ENCODE measurements around the gene DCAF10. TPM values are rescaled to one million over a fixed set of nuclear protein-coding genes. Genes with fewer than 3 reads are reported as not detected.
A peak's percentile ranks its signal among the peaks of the same experiment; 100 is the strongest.

The DCAF10 gene
- total and polyA plus RNA-seq, 2 of the 13 experiments (the other 11 are each of a cell fraction or from before 2014, with no cell fraction given), result 9.2 to 20.3 TPM

DNA sequence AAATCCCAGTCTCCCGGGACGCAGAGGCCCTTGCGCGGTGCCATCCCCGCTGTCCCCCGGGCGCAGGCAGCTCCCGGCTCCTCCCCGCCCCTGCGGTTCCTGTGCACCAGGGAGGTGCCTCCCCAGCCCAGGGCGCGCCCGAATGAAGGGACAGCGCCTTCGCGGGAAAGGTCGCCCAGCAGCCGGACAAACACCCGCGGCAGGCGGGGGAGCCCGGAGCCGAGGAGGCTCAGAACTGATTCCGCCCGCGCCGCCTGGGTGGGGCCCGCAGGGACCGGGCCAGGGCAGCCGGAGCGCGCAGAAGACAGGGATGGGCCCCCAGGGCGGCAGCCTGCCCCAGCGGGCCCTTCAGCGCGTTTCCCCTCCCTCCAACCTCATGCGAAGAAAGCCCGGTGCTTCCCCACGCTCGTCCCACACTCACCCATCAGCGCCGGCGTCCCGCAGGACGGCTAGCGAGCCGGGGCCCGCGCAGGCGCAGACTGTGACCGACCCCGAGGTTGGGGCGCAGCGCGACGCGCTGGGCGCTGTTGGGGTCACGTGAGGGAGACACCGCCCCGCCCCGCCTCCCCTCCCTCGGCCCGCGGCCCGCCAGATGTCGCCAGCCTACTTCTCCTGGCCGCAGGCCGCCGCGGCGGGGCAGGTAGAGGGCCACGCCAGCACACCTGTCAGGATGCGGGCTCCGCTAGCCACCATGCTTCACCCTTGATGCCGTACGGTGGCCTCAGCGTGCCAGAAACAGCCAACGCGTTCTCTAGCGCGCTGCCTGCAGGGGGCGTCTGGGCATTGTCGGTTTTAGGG, 103.2 kb downstream of the DCAF10 start, which contains the start of gene SLC25A51 (continued):
- TF ChIP-seq, protein P1, sequence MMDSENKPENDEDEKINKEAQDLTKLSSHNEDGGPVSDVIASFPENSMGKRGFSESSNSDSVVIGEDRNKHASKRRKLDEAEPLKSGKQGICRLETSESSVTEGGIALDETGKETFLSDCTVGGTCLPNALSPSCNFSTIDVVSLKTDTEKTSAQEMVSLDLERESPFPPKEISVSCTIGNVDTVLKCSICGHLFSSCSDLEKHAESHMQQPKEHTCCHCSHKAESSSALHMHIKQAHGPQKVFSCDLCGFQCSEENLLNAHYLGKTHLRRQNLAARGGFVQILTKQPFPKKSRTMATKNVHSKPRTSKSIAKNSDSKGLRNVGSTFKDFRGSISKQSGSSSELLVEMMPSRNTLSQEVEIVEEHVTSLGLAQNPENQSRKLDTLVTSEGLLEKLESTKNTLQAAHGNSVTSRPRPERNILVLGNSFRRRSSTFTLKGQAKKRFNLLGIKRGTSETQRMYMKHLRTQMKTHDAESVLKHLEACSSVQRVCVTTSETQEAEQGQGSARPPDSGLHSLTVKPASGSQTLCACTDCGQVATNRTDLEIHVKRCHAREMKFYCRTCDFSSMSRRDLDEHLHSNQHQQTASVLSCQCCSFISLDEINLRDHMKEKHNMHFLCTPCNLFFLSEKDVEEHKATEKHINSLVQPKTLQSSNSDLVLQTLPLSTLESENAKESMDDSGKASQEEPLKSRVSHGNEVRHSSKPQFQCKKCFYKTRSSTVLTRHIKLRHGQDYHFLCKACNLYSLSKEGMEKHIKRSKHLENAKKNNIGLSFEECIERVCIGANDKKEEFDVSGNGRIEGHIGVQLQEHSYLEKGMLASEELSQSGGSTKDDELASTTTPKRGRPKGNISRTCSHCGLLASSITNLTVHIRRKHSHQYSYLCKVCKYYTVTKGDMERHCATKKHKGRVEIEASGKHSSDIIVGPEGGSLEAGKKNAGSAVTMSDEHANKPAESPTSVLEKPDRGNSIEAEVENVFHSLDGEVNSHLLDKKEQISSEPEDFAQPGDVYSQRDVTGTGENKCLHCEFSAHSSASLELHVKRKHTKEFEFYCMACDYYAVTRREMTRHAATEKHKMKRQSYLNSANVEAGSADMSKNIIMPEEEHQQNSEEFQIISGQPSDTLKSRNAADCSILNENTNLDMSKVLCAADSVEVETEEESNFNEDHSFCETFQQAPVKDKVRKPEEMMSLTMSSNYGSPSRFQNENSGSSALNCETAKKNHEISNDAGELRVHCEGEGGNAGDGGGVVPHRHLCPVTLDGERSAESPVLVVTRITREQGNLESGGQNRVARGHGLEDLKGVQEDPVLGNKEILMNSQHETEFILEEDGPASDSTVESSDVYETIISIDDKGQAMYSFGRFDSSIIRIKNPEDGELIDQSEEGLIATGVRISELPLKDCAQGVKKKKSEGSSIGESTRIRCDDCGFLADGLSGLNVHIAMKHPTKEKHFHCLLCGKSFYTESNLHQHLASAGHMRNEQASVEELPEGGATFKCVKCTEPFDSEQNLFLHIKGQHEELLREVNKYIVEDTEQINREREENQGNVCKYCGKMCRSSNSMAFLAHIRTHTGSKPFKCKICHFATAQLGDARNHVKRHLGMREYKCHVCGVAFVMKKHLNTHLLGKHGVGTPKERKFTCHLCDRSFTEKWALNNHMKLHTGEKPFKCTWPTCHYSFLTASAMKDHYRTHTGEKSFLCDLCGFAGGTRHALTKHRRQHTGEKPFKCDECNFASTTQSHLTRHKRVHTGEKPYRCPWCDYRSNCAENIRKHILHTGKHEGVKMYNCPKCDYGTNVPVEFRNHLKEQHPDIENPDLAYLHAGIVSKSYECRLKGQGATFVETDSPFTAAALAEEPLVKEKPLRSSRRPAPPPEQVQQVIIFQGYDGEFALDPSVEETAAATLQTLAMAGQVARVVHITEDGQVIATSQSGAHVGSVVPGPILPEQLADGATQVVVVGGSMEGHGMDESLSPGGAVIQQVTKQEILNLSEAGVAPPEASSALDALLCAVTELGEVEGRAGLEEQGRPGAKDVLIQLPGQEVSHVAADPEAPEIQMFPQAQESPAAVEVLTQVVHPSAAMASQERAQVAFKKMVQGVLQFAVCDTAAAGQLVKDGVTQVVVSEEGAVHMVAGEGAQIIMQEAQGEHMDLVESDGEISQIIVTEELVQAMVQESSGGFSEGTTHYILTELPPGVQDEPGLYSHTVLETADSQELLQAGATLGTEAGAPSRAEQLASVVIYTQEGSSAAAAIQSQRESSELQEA (CRISPR knock-in tag; IDR thresholded peaks at IDR 0.05; ENCODE audit: not compliant biosample characterization), result no peak
- TF ChIP-seq ZNF44 (CRISPR knock-in tag; IDR thresholded peaks at IDR 0.05), result peak; percentile 80; the same call in 1 of the 2 replicates
- no peak for TF ChIP-seq ZNF577 (CRISPR knock-in tag; IDR thresholded peaks at IDR 0.05; ENCODE audit: borderline replicate concordance, low read depth)
- TF ChIP-seq ZNF329 (CRISPR knock-in tag; IDR thresholded peaks at IDR 0.05; ENCODE audit: low read depth), result no peak
- no peak; the same call in 1 of the 2 replicates for TF ChIP-seq RNF2 (conservative IDR thresholded peaks at IDR 0.05; ENCODE audit: low read depth)
- TF ChIP-seq PCBP2 (optimal IDR thresholded peaks at IDR 0.05; ENCODE audit: low read depth, low read length, poor library complexity, severe bottlenecking), result no peak
- TF ChIP-seq, protein P2, sequence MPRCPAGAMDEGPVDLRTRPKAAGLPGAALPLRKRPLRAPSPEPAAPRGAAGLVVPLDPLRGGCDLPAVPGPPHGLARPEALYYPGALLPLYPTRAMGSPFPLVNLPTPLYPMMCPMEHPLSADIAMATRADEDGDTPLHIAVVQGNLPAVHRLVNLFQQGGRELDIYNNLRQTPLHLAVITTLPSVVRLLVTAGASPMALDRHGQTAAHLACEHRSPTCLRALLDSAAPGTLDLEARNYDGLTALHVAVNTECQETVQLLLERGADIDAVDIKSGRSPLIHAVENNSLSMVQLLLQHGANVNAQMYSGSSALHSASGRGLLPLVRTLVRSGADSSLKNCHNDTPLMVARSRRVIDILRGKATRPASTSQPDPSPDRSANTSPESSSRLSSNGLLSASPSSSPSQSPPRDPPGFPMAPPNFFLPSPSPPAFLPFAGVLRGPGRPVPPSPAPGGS (CRISPR knock-in tag; IDR thresholded peaks at IDR 0.05), result peak; percentile 42; the same call in 1 of the 2 replicates
- TF ChIP-seq, protein P3, sequence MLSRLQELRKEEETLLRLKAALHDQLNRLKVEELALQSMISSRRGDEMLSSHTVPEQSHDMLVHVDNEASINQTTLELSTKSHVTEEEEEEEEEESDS (CRISPR knock-in tag; IDR thresholded peaks at IDR 0.05; ENCODE audit: borderline replicate concordance), result 0 out of 2 replicates have a peak, but pooled peaks have one; percentile 10
- TF ChIP-seq ZNF674 (CRISPR knock-in tag; IDR thresholded peaks at IDR 0.05; ENCODE audit: low read depth), result peak; percentile 75; the same call in 1 of the 2 replicates
- TF ChIP-seq, protein P4, sequence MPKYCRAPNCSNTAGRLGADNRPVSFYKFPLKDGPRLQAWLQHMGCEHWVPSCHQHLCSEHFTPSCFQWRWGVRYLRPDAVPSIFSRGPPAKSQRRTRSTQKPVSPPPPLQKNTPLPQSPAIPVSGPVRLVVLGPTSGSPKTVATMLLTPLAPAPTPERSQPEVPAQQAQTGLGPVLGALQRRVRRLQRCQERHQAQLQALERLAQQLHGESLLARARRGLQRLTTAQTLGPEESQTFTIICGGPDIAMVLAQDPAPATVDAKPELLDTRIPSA (CRISPR knock-in tag; IDR thresholded peaks at IDR 0.05; ENCODE audit: borderline replicate concordance), result no peak
- TF ChIP-seq SIN3A (IDR thresholded peaks at IDR 0.05; ENCODE audit: borderline replicate concordance, low read depth, low read length), result peak; percentile 95
- peak; percentile 35; the same call in 1 of the 2 replicates for TF ChIP-seq ZNF160 (CRISPR knock-in tag; IDR thresholded peaks at IDR 0.05)
- TF ChIP-seq ONECUT2 (CRISPR knock-in tag; IDR thresholded peaks at IDR 0.05), result 0 out of 2 replicates have a peak, but pooled peaks have one; percentile 39
- TF ChIP-seq KDM5A (IDR thresholded peaks at IDR 0.05; ENCODE audit: borderline replicate concordance, low read length), result peak; percentile 86
- TF ChIP-seq SIN3B (IDR thresholded peaks at IDR 0.05; ENCODE audit: low read length), result peak; percentile 81
- TF ChIP-seq, protein P5, sequence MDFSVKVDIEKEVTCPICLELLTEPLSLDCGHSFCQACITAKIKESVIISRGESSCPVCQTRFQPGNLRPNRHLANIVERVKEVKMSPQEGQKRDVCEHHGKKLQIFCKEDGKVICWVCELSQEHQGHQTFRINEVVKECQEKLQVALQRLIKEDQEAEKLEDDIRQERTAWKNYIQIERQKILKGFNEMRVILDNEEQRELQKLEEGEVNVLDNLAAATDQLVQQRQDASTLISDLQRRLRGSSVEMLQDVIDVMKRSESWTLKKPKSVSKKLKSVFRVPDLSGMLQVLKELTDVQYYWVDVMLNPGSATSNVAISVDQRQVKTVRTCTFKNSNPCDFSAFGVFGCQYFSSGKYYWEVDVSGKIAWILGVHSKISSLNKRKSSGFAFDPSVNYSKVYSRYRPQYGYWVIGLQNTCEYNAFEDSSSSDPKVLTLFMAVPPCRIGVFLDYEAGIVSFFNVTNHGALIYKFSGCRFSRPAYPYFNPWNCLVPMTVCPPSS (IDR thresholded peaks at IDR 0.05), result no peak

All from HepG2 (cell line).